ENCODE data around the gene NFATC2. TPM values are rescaled to one million over a fixed set of nuclear protein-coding genes. Genes with fewer than 3 reads are reported as not detected.

NFATC2 gene
- polyA plus RNA-seq, 1 of the 3 experiments (the other 2 are of a cell fraction), result 0.36 TPM

DNA sequence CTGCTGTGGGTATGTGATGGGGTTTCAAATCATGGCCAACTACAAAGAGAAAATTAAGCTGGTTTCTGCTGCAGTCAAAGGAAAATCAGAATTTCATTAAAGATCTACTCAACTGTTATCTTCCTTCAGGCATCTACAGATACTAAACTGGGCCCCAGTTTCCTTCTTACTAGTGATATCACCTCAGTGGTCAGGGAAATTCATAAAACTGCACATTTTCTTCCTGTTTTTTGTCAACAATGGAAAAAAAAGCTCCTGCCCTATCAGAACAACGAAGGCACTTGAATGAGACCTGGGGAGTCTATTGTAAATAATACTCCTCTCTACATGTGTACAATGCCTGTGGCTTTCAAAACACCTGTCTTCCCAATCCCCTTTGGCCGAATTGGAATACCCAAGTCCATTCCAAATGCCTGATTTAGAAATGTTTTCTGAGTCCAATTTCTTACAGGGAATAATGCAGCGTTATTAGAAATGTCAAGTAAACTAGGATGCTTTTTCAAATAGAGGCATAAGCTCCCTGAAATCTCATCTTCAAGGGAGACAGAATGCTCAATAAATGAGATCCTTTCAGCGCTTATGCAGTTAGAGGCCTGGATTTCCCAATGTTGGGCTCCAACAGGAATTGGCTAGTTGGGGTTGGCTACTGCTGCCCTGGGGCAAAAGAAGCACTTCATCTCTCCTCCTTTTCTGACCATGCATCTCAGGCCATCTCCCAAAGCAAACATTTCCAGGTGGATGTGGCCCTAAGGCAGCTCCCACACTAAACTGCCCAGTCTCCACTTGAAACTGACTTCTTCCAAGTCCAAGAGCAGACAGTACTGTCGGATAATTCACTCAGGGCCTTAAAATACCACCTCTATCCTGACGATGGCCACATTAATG is 143.3 kb downstream of the NFATC2 start:
- H3K4me2 ChIP-seq, result no peak overlapping the region
- 88% methylated on average over 6 of the region's 6 CpGs for WGBS (ENCODE audit: low lambda C conversion rate)
- H3K79me2 ChIP-seq (ENCODE audit: insufficient read depth), result no peaks in the 10 kb centered on the region
- TF ChIP-seq SMC3 (IDR thresholded peaks at IDR 0.05; ENCODE audit: low read depth, low read length), result no peak
- no peak for TF ChIP-seq YY1 (IDR thresholded peaks at IDR 0.05; ENCODE audit: low read depth)
- TF ChIP-seq GABPA (IDR thresholded peaks at IDR 0.05; ENCODE audit: low read depth), result no peak
- no peak for TF ChIP-seq FOSL2 (IDR thresholded peaks at IDR 0.05; ENCODE audit: borderline replicate concordance, low read depth)
- TF ChIP-seq TCF12 (IDR thresholded peaks at IDR 0.05), result no peak
- no peak for TF ChIP-seq GATA2 (CRISPR knock-in tag; IDR thresholded peaks at IDR 0.05)
- TF ChIP-seq, protein P1, sequence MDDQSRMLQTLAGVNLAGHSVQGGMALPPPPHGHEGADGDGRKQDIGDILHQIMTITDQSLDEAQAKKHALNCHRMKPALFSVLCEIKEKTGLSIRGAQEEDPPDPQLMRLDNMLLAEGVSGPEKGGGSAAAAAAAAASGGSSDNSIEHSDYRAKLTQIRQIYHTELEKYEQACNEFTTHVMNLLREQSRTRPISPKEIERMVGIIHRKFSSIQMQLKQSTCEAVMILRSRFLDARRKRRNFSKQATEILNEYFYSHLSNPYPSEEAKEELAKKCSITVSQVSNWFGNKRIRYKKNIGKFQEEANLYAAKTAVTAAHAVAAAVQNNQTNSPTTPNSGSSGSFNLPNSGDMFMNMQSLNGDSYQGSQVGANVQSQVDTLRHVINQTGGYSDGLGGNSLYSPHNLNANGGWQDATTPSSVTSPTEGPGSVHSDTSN (IDR thresholded peaks at IDR 0.05), result no peak
- no peak for TF ChIP-seq FOXM1 (IDR thresholded peaks at IDR 0.05; ENCODE audit: low read depth)
- no peak for TF ChIP-seq ELF1 (IDR thresholded peaks at IDR 0.05)
- TF ChIP-seq FOXJ3 (CRISPR knock-in tag; IDR thresholded peaks at IDR 0.05), result no peak
- TF ChIP-seq, protein P2, sequence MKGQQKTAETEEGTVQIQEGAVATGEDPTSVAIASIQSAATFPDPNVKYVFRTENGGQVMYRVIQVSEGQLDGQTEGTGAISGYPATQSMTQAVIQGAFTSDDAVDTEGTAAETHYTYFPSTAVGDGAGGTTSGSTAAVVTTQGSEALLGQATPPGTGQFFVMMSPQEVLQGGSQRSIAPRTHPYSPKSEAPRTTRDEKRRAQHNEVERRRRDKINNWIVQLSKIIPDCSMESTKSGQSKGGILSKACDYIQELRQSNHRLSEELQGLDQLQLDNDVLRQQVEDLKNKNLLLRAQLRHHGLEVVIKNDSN (IDR thresholded peaks at IDR 0.05; ENCODE audit: borderline replicate concordance, low read depth), result no peak
- TF ChIP-seq TEAD4 (IDR thresholded peaks at IDR 0.05; ENCODE audit: borderline replicate concordance, insufficient read depth), result no peak
- TF ChIP-seq, protein P3, sequence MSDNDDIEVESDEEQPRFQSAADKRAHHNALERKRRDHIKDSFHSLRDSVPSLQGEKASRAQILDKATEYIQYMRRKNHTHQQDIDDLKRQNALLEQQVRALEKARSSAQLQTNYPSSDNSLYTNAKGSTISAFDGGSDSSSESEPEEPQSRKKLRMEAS (IDR thresholded peaks at IDR 0.05; ENCODE audit: low read depth), result no peak
- H3K9me3 ChIP-seq, result no peaks in the 10 kb centered on the region
- H3F3A ChIP-seq (replicated peaks; ENCODE audit: insufficient read depth), result no peaks in the 10 kb centered on the region
- H3K36me3 ChIP-seq (replicated peaks in 1 of 2; ENCODE audit: control insufficient read depth in 1 of 2, insufficient read depth in 2 of 2, low read length in 1 of 2), result no peaks in the 10 kb centered on the region
- no peak overlapping the region for H3K27ac ChIP-seq (ENCODE audit: low read depth in 2 of 2, low read length in 1 of 2)
- ChIA-PET POLR2A (no interaction called here), CTCF (interaction anchor here (1.1 to 1.2 kb wide), 2 partner anchors 196 to 225 kb away, joined by 3 read pairs; no protein-coding TSS in a partner anchor)
- no peaks in the 10 kb centered on the region for H4K20me1 ChIP-seq (ENCODE audit: insufficient read depth)
- no peaks in the 10 kb centered on the region for H3K27me3 ChIP-seq (ENCODE audit: insufficient read depth)
- H3K4me3 ChIP-seq (ENCODE audit: low read depth in 2 of 2, low read length in 1 of 2), result no peak overlapping the region
- H2AFZ ChIP-seq (ENCODE audit: low read depth), result no peak overlapping the region
- no peaks in the 10 kb centered on the region; a peak in 1 of 4 replicates for H3K4me1 ChIP-seq (ENCODE audit: control insufficient read depth in 1 of 2, insufficient read depth in 2 of 2, low read depth in 1 of 2, low read length in 1 of 2)
- no peak overlapping the region for H3K9ac ChIP-seq
- H3K9me2 ChIP-seq, result no peaks in the 10 kb centered on the region
- no peak for DNase-seq

DNA sequence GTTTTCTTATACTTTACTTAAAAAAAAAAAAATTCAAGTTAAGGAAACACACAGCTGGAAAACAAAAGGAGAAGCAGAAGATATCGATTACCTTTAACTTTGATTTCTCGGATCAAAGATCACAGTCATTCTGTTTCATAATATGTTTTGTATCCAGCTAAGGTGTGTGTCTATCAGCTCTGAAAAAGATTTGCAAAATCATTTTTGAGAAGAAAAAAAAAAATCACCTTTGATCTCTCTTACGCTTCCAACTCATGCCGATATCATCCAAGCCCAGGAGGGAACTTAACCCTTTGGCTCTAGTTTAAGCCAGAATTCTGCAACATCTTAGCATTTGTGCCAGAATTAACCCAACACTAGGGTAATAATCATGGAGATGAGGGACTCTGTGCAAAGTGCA is 144.0 kb downstream of the NFATC2 start:
- Histone ChIP-seq H3K4me1 (ENCODE audit: control insufficient read depth in 1 of 2, insufficient read depth in 2 of 2, low read depth in 1 of 2, low read length in 1 of 2) (no peaks in the 10 kb centered on the region; a peak in 1 of 4 replicates), H2AFZ (ENCODE audit: low read depth) (no peak overlapping the region), H3K27me3 (ENCODE audit: insufficient read depth) (no peaks in the 10 kb centered on the region), H3K79me2 (ENCODE audit: insufficient read depth) (no peaks in the 10 kb centered on the region), H3K9me2 (no peaks in the 10 kb centered on the region), H3K9me3 (no peaks in the 10 kb centered on the region), H3K4me3 (ENCODE audit: low read depth in 2 of 2, low read length in 1 of 2) (no peak overlapping the region), H3K36me3 (replicated peaks in 1 of 2; ENCODE audit: control insufficient read depth in 1 of 2, insufficient read depth in 2 of 2, low read length in 1 of 2) (no peaks in the 10 kb centered on the region), H3K4me2 (no peak overlapping the region), H3F3A (replicated peaks; ENCODE audit: insufficient read depth) (no peaks in the 10 kb centered on the region), H4K20me1 (ENCODE audit: insufficient read depth) (no peaks in the 10 kb centered on the region), H3K9ac (no peak overlapping the region), H3K27ac (ENCODE audit: low read depth in 2 of 2, low read length in 1 of 2) (no peak overlapping the region)
- CTCF ChIA-PET, result interaction anchor here (1.1 to 1.2 kb wide), 2 partner anchors 197 to 226 kb away, joined by 3 read pairs; no protein-coding TSS in a partner anchor
- POLR2A ChIA-PET, result no interaction called here
- WGBS (ENCODE audit: low lambda C conversion rate), result 91% methylated on average over 4 of the region's 4 CpGs
- no peak for DNase-seq
- no peak for TF ChIP-seq FOXM1 (IDR thresholded peaks at IDR 0.05; ENCODE audit: low read depth)
- TF ChIP-seq, protein P4, sequence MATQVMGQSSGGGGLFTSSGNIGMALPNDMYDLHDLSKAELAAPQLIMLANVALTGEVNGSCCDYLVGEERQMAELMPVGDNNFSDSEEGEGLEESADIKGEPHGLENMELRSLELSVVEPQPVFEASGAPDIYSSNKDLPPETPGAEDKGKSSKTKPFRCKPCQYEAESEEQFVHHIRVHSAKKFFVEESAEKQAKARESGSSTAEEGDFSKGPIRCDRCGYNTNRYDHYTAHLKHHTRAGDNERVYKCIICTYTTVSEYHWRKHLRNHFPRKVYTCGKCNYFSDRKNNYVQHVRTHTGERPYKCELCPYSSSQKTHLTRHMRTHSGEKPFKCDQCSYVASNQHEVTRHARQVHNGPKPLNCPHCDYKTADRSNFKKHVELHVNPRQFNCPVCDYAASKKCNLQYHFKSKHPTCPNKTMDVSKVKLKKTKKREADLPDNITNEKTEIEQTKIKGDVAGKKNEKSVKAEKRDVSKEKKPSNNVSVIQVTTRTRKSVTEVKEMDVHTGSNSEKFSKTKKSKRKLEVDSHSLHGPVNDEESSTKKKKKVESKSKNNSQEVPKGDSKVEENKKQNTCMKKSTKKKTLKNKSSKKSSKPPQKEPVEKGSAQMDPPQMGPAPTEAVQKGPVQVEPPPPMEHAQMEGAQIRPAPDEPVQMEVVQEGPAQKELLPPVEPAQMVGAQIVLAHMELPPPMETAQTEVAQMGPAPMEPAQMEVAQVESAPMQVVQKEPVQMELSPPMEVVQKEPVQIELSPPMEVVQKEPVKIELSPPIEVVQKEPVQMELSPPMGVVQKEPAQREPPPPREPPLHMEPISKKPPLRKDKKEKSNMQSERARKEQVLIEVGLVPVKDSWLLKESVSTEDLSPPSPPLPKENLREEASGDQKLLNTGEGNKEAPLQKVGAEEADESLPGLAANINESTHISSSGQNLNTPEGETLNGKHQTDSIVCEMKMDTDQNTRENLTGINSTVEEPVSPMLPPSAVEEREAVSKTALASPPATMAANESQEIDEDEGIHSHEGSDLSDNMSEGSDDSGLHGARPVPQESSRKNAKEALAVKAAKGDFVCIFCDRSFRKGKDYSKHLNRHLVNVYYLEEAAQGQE (IDR thresholded peaks at IDR 0.05; ENCODE audit: low read depth, low read length), result no peak
- no peak for TF ChIP-seq SIN3A (IDR thresholded peaks at IDR 0.05; ENCODE audit: borderline replicate concordance, low read depth, low read length)
- TF ChIP-seq TCF12 (IDR thresholded peaks at IDR 0.05), result no peak
- TF ChIP-seq, protein P5, sequence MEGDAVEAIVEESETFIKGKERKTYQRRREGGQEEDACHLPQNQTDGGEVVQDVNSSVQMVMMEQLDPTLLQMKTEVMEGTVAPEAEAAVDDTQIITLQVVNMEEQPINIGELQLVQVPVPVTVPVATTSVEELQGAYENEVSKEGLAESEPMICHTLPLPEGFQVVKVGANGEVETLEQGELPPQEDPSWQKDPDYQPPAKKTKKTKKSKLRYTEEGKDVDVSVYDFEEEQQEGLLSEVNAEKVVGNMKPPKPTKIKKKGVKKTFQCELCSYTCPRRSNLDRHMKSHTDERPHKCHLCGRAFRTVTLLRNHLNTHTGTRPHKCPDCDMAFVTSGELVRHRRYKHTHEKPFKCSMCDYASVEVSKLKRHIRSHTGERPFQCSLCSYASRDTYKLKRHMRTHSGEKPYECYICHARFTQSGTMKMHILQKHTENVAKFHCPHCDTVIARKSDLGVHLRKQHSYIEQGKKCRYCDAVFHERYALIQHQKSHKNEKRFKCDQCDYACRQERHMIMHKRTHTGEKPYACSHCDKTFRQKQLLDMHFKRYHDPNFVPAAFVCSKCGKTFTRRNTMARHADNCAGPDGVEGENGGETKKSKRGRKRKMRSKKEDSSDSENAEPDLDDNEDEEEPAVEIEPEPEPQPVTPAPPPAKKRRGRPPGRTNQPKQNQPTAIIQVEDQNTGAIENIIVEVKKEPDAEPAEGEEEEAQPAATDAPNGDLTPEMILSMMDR (IDR thresholded peaks at IDR 0.05), result no peak
- TF ChIP-seq, protein P6, sequence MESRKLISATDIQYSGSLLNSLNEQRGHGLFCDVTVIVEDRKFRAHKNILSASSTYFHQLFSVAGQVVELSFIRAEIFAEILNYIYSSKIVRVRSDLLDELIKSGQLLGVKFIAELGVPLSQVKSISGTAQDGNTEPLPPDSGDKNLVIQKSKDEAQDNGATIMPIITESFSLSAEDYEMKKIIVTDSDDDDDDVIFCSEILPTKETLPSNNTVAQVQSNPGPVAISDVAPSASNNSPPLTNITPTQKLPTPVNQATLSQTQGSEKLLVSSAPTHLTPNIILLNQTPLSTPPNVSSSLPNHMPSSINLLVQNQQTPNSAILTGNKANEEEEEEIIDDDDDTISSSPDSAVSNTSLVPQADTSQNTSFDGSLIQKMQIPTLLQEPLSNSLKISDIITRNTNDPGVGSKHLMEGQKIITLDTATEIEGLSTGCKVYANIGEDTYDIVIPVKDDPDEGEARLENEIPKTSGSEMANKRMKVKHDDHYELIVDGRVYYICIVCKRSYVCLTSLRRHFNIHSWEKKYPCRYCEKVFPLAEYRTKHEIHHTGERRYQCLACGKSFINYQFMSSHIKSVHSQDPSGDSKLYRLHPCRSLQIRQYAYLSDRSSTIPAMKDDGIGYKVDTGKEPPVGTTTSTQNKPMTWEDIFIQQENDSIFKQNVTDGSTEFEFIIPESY (IDR thresholded peaks at IDR 0.05; ENCODE audit: borderline replicate concordance, low read depth), result no peak
